Measurements from ENCODE around the gene SMIM7.

The SMIM7 gene

GRCh38 chr19:16650821-16651220, 9.1 kb downstream of the SMIM7 start:
- Histone ChIP-seq H3K4me2 (ENCODE audit: insufficient read depth, low read length) (no peak overlapping the region), H3K9me3 (ENCODE audit: insufficient read depth, low read length, severe bottlenecking) (no peaks in the 10 kb centered on the region), H3K4me3 (ENCODE audit: low read depth in 1 of 2, low read length in 2 of 2) (no peak overlapping the region), H3K27me3 (ENCODE audit: insufficient read depth, low read length, poor library complexity) (no peaks in the 10 kb centered on the region), H3K27ac (ENCODE audit: low read length) (no peak overlapping the region), H2AFZ (ENCODE audit: low read depth, low read length) (no peak overlapping the region), H4K20me1 (ENCODE audit: insufficient read depth, low read length) (peaks cover 49% of the 10 kb centered on the region), H3K9ac (ENCODE audit: low read depth, low read length) (no peak overlapping the region), H3K36me3 (ENCODE audit: insufficient read depth, low read length) (peaks cover 93% of the 10 kb centered on the region), H3K4me1 (ENCODE audit: insufficient read depth, low read length) (no peaks in the 10 kb centered on the region), H3K79me2 (ENCODE audit: insufficient read depth, low read length) (peaks cover 72% of the 10 kb centered on the region)
- DNase-seq (no peak), ATAC-seq (ENCODE audit: insufficient read depth, low read depth) (no peak)
- TF ChIP-seq EZH2 (IDR thresholded peaks at IDR 0.05; ENCODE audit: borderline replicate concordance, low read depth, low read length, severe bottlenecking): no peak
- no peak for TF ChIP-seq CTCF (IDR thresholded peaks at IDR 0.05; ENCODE audit: borderline replicate concordance, extremely low read depth, low read length, poor library complexity, severe bottlenecking)

GRCh38 chr19:16649734-16650133, 10.2 kb downstream of the SMIM7 start:
- no peak overlapping the region for H2AFZ ChIP-seq (ENCODE audit: low read depth, low read length)
- DNase-seq (no peak), ATAC-seq (ENCODE audit: insufficient read depth, low read depth) (0 out of 3 replicates have a peak, but pooled peaks have one; percentile 35)
- H3K4me3 ChIP-seq (ENCODE audit: low read depth in 1 of 2, low read length in 2 of 2): no peak overlapping the region
- TF ChIP-seq CTCF (IDR thresholded peaks at IDR 0.05; ENCODE audit: borderline replicate concordance, extremely low read depth, low read length, poor library complexity, severe bottlenecking) (no peak), EZH2 (IDR thresholded peaks at IDR 0.05; ENCODE audit: borderline replicate concordance, low read depth, low read length, severe bottlenecking) (no peak)
- no peak overlapping the region for H3K9ac ChIP-seq (ENCODE audit: low read depth, low read length)
- H3K4me2 ChIP-seq (ENCODE audit: insufficient read depth, low read length): no peak overlapping the region
- H3K4me1 ChIP-seq (ENCODE audit: insufficient read depth, low read length): no peaks in the 10 kb centered on the region
- H4K20me1 ChIP-seq (ENCODE audit: insufficient read depth, low read length): peaks cover 47% of the 10 kb centered on the region
- no peaks in the 10 kb centered on the region for H3K9me3 ChIP-seq (ENCODE audit: insufficient read depth, low read length, severe bottlenecking)
- H3K27me3 ChIP-seq (ENCODE audit: insufficient read depth, low read length, poor library complexity): no peaks in the 10 kb centered on the region
- H3K36me3 ChIP-seq (ENCODE audit: insufficient read depth, low read length): peaks cover 96% of the 10 kb centered on the region
- no peak overlapping the region for H3K27ac ChIP-seq (ENCODE audit: low read length)
- H3K79me2 ChIP-seq (ENCODE audit: insufficient read depth, low read length): peaks cover 73% of the 10 kb centered on the region

GRCh38 chr19:16645140-16645539, 14.8 kb downstream of the SMIM7 start:
- Histone ChIP-seq H3K27ac (ENCODE audit: low read length) (no peak overlapping the region), H2AFZ (ENCODE audit: low read depth, low read length) (no peak overlapping the region), H3K4me3 (ENCODE audit: low read depth in 1 of 2, low read length in 2 of 2) (no peak overlapping the region), H3K4me1 (ENCODE audit: insufficient read depth, low read length) (no peaks in the 10 kb centered on the region), H3K9me3 (ENCODE audit: insufficient read depth, low read length, severe bottlenecking) (no peaks in the 10 kb centered on the region), H4K20me1 (ENCODE audit: insufficient read depth, low read length) (peaks cover 30% of the 10 kb centered on the region), H3K9ac (ENCODE audit: low read depth, low read length) (no peak overlapping the region), H3K79me2 (ENCODE audit: insufficient read depth, low read length) (peaks cover 80% of the 10 kb centered on the region), H3K27me3 (ENCODE audit: insufficient read depth, low read length, poor library complexity) (no peaks in the 10 kb centered on the region), H3K4me2 (ENCODE audit: insufficient read depth, low read length) (no peak overlapping the region), H3K36me3 (ENCODE audit: insufficient read depth, low read length) (peaks cover 89% of the 10 kb centered on the region)
- DNase-seq (no peak), ATAC-seq (ENCODE audit: insufficient read depth, low read depth) (no peak)
- TF ChIP-seq EZH2 (IDR thresholded peaks at IDR 0.05; ENCODE audit: borderline replicate concordance, low read depth, low read length, severe bottlenecking) (no peak), CTCF (IDR thresholded peaks at IDR 0.05; ENCODE audit: borderline replicate concordance, extremely low read depth, low read length, poor library complexity, severe bottlenecking) (no peak)

GRCh38 chr19:16641695-16642094, 18.2 kb downstream of the SMIM7 start:
- peaks cover 88% of the 10 kb centered on the region for H3K79me2 ChIP-seq (ENCODE audit: insufficient read depth, low read length)
- peaks cover 7% of the 10 kb centered on the region for H3K4me1 ChIP-seq (ENCODE audit: insufficient read depth, low read length)
- H3K27me3 ChIP-seq (ENCODE audit: insufficient read depth, low read length, poor library complexity): no peaks in the 10 kb centered on the region
- H3K27ac ChIP-seq (ENCODE audit: low read length): no peak overlapping the region
- no peak for ATAC-seq (ENCODE audit: insufficient read depth, low read depth)
- H2AFZ ChIP-seq (ENCODE audit: low read depth, low read length): no peak overlapping the region
- H3K9me3 ChIP-seq (ENCODE audit: insufficient read depth, low read length, severe bottlenecking): no peaks in the 10 kb centered on the region
- peaks cover 77% of the 10 kb centered on the region for H3K36me3 ChIP-seq (ENCODE audit: insufficient read depth, low read length)
- DNase-seq: no peak
- no peak overlapping the region for H3K4me2 ChIP-seq (ENCODE audit: insufficient read depth, low read length)
- no peak overlapping the region for H3K4me3 ChIP-seq (ENCODE audit: low read depth in 1 of 2, low read length in 2 of 2)
- peaks cover 35% of the 10 kb centered on the region for H4K20me1 ChIP-seq (ENCODE audit: insufficient read depth, low read length)
- TF ChIP-seq EZH2 (IDR thresholded peaks at IDR 0.05; ENCODE audit: borderline replicate concordance, low read depth, low read length, severe bottlenecking) (no peak), CTCF (IDR thresholded peaks at IDR 0.05; ENCODE audit: borderline replicate concordance, extremely low read depth, low read length, poor library complexity, severe bottlenecking) (no peak)
- H3K9ac ChIP-seq (ENCODE audit: low read depth, low read length): no peak overlapping the region

Data from DND-41 (cell line).